Tongue (tissue), 2 donors: Measurements from ENCODE around the gene PPARD. TPM values are rescaled to one million over a fixed set of nuclear protein-coding genes. Genes with fewer than 3 reads are reported as not detected.

Experiments used
- DNase-seq: peaks from one replicate; pipeline ENCODE4 v3.0.0-alpha.2; 2015
- total RNA-seq: library from RNA; depleted of rRNA; stranded (reverse); fragments of >200 nt; gene quantifications from one replicate; pipeline ENCODE4 v1.2.3, GENCODE V29; 2014

Gene PPARD
- total RNA-seq, 1 donor from 2014 or later, result 10.6 TPM

DNA sequence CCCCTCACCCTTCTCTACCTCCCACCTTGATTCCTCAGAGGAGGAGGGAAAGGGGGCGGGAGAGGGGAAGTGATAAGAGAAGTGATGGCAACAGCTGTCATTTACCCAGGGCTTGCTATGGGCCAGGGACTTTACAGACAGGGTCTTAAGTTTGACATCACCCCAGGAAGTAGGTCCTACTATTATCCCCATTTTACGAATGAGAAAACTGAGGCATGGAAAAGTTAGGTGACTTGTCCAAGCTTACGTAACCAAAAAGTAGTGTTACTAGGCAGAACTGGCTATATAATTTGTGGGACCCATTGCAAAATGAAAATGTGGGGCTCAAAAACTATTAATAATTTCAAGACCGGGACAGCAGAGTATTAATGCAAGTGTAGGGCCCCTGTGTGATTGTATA lies 99.3 kb downstream of the PPARD start:
- no peak for DNase-seq

GRCh38 chr6:35442693-35443092 lies 100.3 kb downstream of the PPARD start:
- no peak for DNase-seq

- DNase-seq, result no peak
Measured at GRCh38 chr6:35443341-35444030, 101.1 kb downstream of the PPARD start.

DNA sequence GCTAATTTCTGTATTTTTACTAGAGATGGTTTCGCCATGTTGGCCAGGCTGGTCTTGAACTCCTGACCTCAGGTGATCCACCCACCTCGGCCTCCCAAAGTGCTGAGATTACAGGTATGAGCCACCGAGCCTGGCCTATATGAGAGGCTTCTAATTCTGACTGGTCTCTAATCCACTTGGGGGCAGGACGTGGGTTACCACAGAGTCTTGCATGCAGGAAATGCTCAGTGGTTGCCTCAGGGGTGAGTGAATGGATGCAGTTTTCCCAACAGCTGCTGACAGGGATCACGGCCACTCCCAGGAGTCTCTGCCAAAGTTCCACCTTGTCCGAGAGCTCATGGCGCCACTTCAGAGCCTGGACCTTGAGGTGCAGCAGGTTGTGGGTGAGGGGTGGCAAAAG lies 103.3 kb downstream of the PPARD start:
- no peak for DNase-seq

GRCh38 chr6:35448191-35448590 lies 105.8 kb downstream of the PPARD start:
- DNase-seq, result peak; percentile 39

GRCh38 chr6:35449287-35449881 lies 107.0 kb downstream of the PPARD start:
- peak; percentile 84 for DNase-seq

GRCh38 chr6:35451354-35452182 lies 109.2 kb downstream of the PPARD start:
- peak; percentile 41 for DNase-seq

GRCh38 chr6:35452183-35453090 lies 110.1 kb downstream of the PPARD start, which contains the start of gene FANCE:
TSS of gene FANCE (plus strand) at chr6:35452338. CDS start at chr6:35452546, 208 bp downstream.
- DNase-seq, result peak; percentile 97

DNA sequence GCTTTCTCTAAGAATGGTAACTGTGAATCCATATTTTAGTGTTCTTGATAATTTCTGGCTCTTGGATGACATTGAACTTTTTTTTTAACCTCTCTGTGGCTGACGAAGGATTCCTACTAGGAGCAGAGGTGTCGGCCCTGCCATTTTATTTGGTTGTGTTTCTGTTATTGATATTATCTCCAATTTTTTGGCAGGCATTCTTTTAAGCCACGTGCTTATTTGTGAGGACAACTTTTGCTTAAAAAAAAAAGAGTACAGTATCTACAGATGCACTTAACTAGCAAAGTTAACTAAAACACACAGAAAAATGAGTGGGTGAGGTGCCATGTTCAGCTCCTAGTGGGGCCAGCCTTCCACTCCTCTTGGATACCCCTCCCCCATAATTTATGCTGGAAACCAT lies 110.9 kb downstream of the PPARD start:
- no peak for DNase-seq

DNA sequence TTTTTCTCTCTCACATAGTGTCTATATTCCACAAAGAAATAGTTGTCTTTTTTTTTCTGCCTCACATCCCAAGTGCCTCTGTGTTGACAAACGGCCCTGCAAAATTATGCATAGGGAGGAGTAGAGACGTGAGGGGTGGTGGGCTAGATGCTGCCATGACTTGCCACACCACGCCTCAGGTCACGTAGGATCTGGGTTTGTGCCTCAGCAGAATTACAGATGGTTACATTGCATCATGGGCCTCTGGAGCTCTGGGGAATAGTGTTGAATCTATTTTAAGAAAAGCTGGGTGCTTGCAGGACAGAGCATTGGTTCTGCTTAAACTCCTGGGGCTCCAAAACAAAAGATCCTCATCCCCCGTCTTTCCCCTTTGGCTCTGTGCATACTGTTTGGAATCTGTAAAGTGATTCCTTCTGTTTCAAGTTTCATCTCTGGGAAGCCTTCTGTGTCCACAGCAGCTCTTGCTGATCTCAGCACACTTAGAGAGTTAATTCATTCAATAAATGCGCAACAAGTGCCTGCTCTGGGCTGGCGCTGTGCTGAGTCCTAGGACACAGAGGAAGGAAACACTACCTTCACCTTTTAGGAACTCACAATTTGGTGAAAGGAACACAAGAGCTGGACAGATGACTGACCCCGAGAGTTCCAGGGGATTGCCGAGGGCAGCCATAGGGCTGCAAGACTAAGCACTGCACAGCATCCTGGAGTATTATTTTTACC lies 112.2 kb downstream of the PPARD start:
- DNase-seq, result peak; percentile 54

DNA sequence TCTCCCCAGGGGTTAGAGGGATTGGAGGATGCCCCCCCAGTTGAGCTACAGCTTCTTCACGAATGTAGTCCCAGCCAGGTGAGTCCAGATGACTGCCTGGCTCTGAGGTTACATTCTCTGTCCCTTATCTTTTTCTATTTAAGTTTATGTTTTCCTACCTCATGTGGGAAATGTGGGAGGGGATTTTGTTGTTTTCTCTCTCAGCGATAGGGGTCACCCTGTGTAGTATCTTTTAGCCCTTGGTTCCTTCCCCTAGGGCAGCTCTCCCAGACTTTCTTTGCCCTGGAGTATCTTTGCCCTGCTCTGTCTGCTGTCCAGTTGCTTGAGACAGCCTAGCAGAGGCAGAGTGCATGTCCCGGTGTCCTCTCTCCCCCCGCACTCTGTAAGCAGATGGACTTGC lies 115.5 kb downstream of the PPARD start:
- no peak for DNase-seq

- no peak for DNase-seq
Measured at GRCh38 chr6:35461270-35461669, 118.9 kb downstream of the PPARD start.

GRCh38 chr6:35463292-35463691 lies 120.9 kb downstream of the PPARD start:
- DNase-seq, result no peak

DNA sequence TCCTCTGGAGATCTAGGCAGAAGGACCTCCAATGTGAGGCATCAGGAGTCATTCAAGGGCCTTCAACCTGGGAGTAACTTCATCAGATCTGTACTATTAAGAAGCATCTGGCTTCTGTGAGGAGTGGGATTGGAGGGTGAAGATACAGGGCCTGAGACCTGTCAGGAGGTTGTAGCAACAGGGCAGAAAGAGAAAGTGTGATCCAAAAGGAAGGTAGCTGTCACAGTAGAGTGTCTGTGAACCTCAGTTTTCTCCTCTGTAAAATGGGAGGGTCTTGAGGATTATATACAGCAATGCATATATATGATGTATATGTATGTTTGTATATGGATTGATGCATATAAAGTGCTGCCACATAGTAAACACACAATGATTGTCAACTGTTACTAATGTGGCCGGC lies 123.3 kb downstream of the PPARD start:
- no peak for DNase-seq

DNA sequence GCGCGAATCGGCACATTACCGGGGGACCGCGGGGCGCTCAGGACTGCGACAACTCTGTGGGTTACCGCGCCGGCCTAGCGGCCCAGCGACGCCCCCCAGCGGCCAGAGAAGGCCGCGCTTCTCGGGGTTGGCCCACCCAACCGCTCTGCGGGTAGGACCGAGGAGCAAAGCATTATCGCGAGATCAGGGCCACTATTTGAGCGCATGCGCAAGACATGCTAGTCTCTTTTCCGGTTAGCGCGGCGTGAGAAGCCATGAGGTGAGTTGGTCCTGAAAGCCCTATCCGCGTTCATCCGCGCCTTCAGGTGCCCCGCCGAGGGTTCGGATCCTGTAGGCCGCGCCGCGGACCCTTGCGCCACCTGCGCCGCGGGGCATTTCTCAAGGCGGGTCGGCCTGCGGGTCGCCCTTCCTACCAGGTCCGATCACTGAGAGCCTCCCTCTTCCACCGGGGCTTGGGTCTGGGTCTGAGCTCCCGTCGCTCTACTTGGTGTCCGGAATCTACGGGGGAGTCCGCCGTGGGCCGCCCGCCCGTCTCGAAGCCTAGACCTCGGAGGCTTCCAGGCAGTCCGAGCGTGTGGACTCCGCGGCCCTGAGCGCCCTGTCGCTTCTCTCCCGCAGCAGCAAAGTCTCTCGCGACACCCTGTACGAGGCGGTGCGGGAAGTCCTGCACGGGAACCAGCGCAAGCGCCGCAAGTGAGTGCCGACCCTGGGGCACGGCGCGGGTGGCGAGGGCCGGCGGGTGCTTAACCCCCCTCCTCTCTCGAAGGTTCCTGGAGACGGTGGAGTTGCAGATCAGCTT lies 126.0 kb downstream of the PPARD start, which contains the start of gene RPL10A:
Gene RPL10A (plus strand): TSS at position 221 of the 799 bp plus-strand sequence. CDS start 34 bp downstream, at position 255.
- DNase-seq, result peak; percentile 99

DNA sequence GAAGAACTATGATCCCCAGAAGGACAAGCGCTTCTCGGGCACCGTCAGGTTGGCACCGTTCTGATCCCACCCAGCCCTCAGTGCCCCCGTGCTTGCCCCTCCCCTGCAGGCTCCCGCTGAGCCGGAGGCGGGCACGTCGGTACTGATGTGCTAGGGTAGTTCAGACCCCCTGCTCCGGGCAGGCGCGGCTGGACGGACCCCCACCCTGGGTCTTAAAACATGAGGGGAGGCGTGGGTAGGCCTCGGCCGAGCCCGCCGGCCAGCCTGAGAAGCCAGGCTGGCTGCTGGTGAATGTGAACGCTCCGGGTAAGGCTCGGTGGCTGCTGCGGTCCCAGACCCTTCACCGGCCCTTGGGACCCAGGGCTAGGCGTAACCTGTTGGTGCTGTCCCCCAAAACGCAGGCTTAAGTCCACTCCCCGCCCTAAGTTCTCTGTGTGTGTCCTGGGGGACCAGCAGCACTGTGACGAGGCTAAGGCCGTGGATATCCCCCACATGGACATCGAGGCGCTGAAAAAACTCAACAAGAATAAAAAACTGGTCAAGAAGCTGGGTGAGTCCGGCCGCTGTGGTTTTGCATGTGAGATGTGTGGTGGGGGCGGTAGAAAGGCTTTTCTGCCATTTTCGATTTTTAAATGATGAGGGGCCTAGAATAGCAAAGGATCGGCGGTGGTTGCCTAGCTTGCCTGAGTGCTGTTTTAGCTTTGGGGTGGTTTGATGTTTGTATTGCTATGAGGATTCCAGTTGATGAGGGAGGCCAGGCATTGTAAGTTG lies 126.8 kb downstream of the PPARD start:
- peak; percentile 33 for DNase-seq

- no peak for DNase-seq
Measured at GRCh38 chr6:35469751-35470662, 127.6 kb downstream of the PPARD start.

DNA sequence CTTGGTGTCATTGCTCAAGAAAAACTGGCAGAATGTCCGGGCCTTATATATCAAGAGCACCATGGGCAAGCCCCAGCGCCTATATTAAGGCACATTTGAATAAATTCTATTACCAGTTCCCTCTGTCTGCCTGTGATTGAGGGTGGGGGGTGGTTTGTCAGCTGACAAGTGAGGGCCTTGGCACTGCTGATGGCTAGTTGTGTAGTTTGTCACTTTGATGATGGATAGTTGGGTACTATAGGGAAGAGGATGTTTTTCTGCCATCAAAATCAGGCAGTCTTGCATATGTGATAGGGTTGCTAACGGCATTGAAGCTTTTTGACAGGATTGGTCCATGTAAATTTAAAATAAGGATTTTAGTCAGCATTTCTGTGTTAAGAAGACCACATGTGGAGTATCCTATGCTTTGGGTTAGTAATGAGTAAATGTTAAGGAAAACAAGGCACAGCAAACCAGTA lies 128.3 kb downstream of the PPARD start:
- DNase-seq, result no peak
